ENCODE measurements around the gene ATG9B.

The ATG9B gene

GRCh38 chr7:150983893-150984368 lies 40.4 kb downstream of the ATG9B start:
- no peak for ATAC-seq
- TF ChIP-seq POU6F1 (CRISPR knock-in tag; IDR thresholded peaks at IDR 0.05; ENCODE audit: borderline replicate concordance, low read depth) (no peak), ZNF8 (CRISPR knock-in tag; IDR thresholded peaks at IDR 0.05) (no peak), BACH2 (CRISPR knock-in tag; IDR thresholded peaks at IDR 0.05; ENCODE audit: borderline replicate concordance) (no peak), CSDC2 (CRISPR knock-in tag; IDR thresholded peaks at IDR 0.05) (peak; percentile 91; the same call in 1 of the 2 replicates), GLIS3 (CRISPR knock-in tag; IDR thresholded peaks at IDR 0.05) (no peak), PPARA (CRISPR knock-in tag; IDR thresholded peaks at IDR 0.05; ENCODE audit: borderline replicate concordance) (no peak), PATZ1 (CRISPR knock-in tag; IDR thresholded peaks at IDR 0.05; ENCODE audit: borderline replicate concordance) (no peak), TOX (CRISPR knock-in tag; IDR thresholded peaks at IDR 0.05; ENCODE audit: borderline replicate concordance) (no peak), ZC3H10 (CRISPR knock-in tag; IDR thresholded peaks at IDR 0.05) (no peak), CSRNP3 (CRISPR knock-in tag; IDR thresholded peaks at IDR 0.05) (no peak), TSHZ2 (CRISPR knock-in tag; IDR thresholded peaks at IDR 0.05) (no peak), ESRRG (CRISPR knock-in tag; IDR thresholded peaks at IDR 0.05) (no peak), ZFP3 (CRISPR knock-in tag; IDR thresholded peaks at IDR 0.05) (peak; percentile 78), ISL1 (CRISPR knock-in tag; IDR thresholded peaks at IDR 0.05) (peak; percentile 30; the same call in 1 of the 2 replicates), RARB (CRISPR knock-in tag; IDR thresholded peaks at IDR 0.05) (no peak), SNAI2 (CRISPR knock-in tag; IDR thresholded peaks at IDR 0.05) (peak; percentile 89; the same call in 1 of the 2 replicates), CREB5 (CRISPR knock-in tag; IDR thresholded peaks at IDR 0.05; ENCODE audit: low read depth) (no peak), ZNF70 (CRISPR knock-in tag; IDR thresholded peaks at IDR 0.05) (no peak), ZFP30 (CRISPR knock-in tag; IDR thresholded peaks at IDR 0.05) (no peak), OSR1 (CRISPR knock-in tag; IDR thresholded peaks at IDR 0.05) (no peak), ARNTL (CRISPR knock-in tag; IDR thresholded peaks at IDR 0.05; ENCODE audit: borderline replicate concordance, low read depth) (no peak)

GRCh38 chr7:150982351-150982750 lies 41.9 kb downstream of the ATG9B start:
- ATAC-seq, result no peak
- TF ChIP-seq SNAI2 (CRISPR knock-in tag; IDR thresholded peaks at IDR 0.05), result no peak
- no peak for TF ChIP-seq TSHZ2 (CRISPR knock-in tag; IDR thresholded peaks at IDR 0.05)
- TF ChIP-seq OSR1 (CRISPR knock-in tag; IDR thresholded peaks at IDR 0.05), result no peak
- TF ChIP-seq TCF4 (CRISPR knock-in tag; IDR thresholded peaks at IDR 0.05; ENCODE audit: borderline replicate concordance), result no peak
- no peak for TF ChIP-seq ZNF8 (CRISPR knock-in tag; IDR thresholded peaks at IDR 0.05)

All from SK-N-SH treated with all-trans-retinoic acid at 6 μM for 48 hours (cell line).